Hematopoietic multipotent progenitor cell treated with erythropoietin and hydrocortisone succinate and interleukin-3 and kit ligand, for 6 days (in vitro differentiated cells): ENCODE data around the gene NBDY.

ENCODE experiments used
- DNase-seq: peaks from one replicate; pipeline ENCODE4 v3.0.0-alpha.2; 2015

NBDY gene

DNA sequence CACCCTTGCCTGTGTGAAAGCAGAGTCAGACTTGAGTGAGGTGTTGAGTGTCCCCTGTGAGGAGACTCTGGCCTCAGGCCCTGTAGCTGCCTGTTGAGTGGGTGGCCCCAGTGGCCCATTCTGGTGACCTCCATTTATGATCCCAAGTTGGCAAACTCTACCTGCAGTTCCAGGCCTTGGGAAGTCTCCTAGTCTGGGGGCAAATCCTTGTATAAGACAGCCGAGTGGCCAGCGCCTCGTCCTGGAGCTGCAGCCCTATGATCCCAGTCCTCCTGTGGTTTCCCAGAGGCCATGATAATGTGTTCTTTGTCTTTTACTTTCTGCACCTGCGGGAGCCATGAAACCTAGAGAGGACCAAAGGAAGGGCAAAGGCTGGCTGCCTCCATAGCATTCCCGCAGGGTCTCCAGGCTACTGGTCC, 58.7 kb downstream of the NBDY start:
- no peak for DNase-seq

DNA sequence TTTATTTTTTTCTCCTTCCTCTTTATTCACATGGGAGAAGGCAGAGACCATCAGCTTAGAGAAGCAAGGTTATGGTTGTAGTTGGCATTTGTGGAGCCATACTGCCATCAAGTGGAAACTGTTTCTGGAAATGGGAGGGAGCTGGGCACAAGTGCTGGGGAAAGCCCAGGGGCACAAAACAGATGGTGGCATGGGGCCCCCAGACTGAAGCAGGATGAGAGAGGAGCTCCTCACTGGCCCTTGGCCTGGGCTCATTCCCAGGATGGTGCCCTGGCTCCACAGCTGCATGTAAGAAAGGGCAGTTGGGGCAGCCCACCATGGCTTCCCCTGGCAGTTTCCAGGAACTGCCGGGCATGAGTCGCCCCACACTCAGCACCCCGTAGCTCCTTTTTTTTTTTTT, 59.2 kb downstream of the NBDY start:
- no peak for DNase-seq

DNA sequence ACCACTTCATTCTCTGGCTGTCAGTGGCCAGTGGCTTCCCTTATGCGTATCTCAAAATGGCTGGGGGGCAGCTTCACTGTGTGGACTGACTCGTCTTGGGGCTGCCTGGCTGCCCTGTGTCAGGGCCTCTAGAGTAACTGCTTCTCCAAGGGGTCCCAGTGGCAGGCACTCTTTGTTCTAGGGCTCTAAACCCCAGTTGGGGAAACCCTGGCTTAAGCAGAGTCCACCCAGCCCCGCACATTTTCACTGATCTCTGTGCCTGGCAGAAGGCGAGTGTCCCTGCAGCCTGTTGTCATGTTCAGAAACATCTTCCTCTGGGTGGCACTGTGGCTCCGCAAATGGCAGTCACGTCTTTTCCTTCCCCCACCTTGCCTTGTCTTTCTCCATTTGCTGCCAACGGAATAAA, 59.7 kb downstream of the NBDY start:
- DNase-seq: peak; percentile 71

DNA sequence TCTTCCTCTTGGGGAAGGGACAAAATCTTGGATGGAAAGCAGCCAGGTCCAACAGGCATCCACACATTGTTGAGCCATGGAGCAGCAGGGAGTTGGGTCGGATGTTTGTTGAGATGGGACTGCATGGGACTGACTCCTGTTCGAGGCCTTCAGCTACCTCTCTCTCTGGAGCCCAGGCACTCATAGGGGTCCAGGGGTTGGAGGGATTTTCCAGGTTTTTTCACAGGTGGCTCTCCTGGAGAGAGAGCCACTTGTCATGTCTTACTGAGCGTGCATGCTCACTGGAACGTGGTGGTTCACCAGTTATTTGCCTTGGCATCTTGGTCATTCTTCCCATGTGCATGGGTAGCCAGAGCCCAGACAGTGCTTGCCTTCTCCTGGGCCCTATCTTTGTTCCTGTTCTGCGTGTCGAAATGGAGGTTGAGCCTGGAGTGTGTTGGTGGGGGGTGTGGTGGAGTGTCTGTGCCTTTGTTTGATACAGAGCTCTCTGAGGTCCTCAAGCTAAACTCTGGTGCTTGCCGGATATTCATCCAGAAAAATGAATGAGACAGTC, 60.6 kb downstream of the NBDY start:
- no peak for DNase-seq

DNA sequence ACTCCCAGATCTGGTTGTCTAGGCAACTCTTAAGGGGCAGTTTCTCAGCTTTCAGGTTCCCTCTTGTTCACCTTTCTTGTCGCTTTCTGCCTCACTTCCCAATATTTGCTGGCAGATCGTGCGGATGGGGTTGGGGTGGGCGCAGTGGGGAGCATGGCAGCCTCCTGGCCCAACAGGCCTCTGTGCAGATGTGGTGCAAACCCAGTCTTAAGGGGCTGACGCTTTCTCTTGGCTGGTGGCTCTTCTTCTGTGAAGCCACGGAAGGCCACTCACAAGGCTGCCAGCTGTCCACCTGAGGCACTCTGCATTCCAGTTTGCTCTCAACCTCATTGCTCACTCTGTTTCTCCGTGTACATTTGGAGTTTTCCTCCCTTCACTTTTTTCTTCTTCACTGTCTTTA, 61.7 kb downstream of the NBDY start:
- DNase-seq: no peak

DNA sequence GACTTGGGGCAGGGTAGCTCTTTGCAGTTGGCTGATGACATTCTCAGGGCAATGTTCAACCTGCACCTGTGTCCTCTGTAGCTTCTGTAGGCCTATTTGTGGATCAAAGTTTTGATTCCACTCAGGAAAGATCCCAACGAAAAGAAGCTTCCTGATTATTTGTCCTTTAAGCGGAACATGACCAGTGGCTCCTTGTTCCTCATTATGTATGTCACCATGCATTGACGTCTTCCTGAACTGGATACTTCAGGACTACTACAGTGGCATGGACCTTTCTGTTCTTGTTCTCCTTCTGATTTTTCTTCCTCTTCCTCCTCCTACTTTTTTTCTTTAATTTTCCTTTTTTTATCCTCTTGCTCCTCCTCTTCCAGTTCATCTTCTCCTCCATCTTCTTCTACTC, 62.4 kb downstream of the NBDY start:
- no peak for DNase-seq

DNA sequence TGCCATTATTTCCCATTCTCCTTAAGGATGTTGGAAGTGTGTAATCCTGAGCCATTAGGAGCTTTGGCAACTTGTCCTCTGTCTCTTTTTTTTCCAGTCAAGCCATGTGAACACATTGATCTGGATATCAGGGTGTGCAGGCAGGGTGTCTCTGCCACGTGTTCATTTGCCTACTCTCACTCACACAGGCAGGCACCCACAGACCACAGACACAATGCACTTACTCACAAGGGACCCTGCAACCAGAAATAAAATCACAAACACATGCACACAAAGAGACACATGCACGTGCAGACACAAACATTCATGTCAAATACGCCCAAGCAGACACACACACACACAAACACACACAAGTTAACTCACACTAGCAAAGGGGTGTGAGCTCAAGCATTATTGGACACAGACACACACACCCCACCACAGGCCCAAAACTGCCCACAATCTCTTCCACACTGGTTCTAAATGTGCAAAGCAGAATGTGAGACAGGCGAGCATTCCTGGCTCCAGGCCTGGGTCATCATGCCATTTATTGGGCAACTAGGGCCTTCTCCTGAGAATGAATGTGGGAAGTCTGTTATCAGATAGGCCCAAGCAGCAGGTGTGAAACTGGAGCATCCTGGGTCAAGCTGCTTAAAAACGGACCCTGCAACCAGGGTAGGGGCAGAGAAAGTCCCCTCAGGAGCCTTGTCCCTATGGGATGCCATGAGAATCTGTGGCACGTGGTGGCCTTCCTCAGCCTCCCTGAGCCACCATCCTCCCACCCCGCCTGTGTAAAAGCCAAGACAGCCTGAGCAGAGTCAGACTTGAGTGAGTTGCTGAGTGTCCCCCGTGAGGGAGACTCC, 63.4 kb downstream of the NBDY start:
- DNase-seq: no peak

DNA sequence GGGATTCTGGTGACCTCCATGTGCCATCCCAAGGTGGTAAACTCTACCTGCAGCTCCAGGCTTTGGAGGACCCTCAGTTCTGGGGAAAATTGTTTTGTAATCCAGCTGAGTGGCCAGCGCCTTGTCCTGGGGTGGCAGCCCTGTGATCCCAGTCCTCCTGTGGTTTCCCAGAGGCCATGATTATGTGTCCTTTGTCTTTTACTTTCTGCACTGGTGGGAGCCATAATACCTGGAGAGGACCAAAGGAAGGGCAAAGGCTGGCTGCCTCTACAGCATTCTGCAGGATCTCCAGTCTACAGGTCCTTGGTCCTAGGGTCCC, 64.0 kb downstream of the NBDY start:
- DNase-seq: no peak

DNA sequence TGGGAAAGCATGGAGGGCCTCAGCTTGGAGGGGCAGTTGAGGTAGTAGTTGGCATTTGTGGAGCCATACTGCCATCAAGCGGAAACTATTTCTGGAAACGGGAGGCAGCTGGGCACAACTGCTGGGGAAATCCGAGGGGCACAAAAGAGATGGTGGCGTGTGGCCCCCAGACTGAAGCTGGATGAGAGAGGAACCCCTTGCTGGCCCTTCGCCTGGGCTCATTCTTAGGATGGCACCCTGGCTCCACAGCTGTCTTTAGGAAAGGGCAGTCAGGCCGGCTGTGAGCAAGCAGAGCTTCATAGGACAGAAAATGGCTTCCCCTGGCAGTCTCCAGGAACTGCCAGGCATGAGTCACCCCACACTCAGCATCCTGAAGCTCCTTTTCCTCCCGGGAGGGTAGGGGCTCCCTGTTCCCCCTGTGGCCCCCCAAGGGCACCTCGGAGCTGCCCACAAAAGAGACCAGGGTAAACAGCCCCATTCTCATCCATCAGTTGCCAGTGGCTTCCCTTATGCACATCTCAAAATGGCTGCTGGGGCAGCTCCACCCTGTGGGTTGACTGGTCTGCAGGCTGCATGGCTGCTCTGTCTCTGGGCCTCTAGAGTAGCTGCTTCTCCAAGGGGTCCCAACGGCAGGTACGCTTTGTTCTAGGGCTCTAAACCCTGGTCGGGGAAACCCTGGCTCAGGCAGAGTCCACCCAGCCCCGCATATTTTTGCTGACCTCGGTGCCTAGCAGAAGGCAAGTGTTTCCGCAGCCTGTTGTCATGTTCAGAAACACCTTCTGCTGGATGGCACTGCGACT, 64.7 kb downstream of the NBDY start:
- DNase-seq: no peak

DNA sequence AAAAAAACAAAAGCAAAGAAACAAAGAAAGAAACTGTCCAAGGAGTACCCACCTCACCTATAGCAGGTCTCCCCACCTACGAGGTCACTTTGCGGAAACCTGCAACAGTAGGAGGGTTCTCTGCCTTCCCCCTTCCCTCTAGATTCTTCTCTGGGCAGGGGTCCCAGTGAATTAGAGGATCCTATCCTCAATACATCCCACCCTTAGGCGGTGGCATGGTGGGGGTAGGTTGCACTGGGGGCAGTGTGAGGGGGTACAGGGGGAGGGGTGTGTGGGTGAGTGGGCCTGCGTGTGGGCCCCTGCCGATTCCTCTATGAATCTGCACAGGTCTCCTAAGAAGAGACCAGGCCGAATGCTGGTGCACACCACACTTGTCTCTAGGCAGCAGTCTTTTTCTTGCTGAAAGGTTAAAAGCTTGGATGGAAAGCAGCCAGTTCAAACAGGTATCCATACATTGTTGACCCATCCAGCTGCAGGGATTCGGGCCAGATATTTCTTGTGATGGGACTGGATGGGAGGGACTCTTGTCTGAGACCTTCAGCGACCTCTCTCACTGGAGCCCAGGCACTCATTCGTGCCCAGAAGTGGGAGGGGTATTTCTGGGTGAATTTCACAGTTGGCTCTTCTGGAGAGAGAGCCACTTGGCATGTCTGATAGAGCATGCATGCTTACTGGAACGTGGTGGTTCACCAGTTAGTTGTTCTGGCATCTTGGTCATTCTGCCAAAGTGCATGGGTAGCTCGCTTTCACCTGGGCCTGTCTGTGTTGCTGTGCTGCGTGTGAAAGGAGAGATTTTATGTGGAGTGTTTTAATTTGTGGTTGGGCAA, 65.6 kb downstream of the NBDY start:
- no peak for DNase-seq

DNA sequence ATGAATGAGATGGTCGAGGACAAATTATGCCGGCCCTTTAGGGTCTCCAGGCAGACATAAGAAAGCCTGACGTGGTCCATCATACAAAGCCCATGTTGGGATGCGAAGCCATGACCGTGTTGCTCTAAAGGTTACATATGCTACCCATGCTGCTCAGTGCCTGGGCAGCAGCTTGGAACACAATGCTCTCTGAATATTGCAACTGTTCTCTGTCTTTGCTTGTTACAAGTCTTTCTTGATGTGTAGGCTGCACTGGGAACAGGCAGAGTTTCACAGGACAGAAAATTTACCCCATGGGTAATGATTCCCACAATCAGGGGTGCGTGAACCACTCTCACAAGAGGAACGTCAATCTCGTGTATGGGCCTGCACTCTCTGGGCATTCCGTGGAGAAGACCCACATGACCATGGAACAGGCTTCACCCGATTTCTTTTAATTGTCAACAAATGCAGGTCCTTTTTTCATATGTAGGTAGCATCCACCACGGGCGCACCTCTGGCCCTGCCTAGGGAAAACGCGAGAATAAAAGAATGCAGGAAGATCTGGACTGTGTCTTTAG, 66.3 kb downstream of the NBDY start:
- DNase-seq: no peak

DNA sequence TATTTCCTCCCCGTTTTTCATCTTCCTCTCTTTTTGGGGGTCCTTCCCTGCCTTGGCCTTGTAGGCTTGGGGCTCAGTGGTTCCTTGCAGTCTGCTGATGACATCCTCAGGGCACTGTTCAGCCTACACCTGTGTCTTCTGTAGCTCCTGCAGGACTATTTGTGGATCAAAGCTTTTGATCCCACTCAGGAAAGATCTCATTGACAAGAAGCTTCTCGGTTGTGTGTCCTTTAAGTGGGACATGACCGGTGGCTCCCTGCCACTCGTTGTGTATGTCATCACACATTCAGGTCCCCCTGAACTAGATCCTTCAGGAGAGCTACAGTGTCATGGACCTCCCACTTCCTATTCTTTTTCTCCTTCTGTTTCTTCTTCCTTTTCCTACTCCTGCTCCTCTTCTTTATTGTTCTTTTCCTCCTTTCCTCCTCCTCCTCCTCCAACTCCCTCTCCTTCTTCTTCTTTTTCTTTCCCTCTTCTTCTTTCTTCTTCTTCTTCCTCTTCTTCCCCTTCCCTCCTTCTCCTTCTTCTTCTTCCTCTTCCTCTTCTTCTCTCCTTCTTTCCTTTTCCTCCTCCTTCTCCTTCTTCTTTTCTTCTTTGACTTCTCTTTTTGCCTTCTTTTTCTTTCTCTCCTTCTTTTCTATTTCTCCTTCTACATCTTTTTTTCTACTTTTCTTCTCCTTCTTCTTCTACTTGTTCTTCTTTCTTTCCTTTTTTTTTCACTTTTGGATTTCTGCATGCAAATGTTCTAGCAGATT, 67.8 kb downstream of the NBDY start:
- DNase-seq: no peak

DNA sequence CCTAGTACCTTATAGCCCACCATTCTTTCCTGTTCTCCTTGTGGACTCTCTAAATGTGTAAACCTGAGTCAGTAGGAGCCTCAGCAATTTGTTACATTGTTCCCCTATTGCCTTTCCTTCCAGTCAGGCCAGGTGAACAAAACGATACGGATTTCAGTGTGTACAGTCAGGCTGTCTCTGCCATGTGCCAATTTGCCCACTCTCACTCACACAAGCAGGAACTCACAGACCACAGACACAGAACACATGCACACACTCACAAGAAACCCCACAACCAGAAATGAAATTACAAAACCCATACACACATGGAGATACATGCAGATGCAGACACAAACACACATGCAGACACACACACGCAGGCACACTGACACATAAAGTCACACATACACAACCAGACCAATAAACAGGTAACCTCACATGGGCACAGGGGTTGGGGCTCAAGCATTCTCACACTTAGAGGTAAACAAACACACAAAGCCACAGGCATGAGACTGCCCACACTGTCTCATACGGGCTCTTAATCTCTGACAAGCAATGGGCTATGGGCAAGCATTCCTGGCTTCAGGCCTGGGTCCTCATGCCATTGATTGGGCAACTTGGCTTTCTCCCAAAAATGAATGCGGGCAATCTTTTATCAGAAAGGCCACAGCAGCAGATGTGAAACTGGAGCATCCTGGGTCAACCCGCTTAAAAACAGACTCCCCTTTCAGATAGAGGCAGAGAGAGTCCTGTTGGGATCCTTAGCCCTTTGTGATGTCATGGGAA, 68.7 kb downstream of the NBDY start:
- DNase-seq: peak; percentile 91

DNA sequence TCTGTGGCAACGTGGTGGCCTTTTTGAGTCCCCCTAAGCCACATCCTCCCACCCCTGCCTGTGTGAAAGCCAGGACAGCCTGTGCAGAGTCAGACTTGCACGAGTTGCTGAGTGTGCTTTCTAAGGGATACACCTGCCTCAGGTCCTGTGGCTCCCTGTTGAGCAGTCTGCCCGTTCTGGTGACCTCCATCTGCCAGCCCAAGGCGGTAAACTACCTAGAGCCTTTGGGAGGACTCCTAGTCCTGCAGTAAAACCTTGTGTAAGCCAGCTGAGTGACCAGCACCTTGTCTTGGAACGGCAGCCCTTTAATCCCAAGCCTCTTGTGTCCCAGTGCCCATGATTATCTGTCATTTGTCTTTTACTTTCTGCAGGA, 69.3 kb downstream of the NBDY start:
- DNase-seq: no peak

DNA sequence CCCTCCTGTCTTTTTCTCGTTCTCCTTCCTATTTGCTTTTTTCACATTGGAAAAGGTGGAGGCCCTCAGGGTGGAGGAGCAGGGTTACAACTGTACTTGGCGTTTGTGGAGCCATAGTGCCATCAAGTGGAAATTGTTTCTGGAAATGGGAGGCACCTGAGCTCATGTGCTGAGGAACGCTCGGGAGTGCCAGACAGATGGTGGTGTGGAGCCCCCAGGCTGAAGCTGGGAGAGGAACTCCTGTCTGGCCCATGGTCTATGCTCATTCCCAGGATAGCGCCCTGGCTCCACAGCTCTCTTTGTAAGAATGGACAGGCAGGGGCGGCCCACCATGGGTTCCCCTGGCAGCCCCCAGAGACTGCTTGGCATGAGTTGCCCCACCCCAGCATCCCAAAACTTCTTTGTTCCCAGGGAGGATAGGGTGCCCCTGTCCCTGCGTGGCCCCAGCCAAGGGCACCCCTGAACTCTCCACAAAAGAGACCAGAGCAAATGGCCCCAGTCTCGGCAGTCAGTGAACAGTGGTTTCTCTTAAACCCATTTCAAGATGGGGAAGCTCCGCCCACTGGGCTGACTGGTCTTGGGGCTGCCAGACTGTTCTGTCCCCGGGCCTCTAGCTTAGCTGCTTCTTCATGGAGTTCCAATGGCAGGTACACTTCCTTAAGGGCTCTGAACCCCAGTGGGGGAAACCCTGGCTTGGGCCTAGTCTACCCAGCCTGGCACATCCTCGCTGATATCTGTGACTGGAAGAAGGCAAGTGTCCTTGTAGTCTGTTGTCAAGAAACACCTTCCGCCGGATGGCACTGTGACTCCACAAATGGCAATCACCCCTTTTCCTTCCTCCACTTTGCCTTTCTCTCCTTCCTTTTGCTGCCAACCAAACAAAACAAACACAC, 70.1 kb downstream of the NBDY start:
- DNase-seq: no peak

DNA sequence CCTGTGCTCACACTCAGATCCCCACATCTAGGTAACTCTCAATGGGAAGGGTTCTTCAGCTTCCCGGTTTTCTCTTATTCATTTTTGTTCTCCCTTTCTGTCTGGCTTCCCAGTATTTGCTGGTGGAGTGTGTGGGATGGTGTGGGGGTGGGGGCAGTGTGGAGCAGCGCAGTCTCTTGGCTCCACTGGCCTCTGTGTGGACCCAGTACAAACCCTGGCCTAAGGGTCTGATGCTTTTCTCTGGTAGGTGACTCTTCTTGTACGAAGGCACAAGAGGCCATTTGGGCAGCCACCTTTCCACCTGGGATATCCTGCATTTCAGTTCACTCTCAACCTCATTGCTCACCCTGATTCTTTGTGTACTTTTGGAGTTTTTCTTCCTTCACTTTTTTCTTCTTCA, 71.3 kb downstream of the NBDY start:
- no peak for DNase-seq

DNA sequence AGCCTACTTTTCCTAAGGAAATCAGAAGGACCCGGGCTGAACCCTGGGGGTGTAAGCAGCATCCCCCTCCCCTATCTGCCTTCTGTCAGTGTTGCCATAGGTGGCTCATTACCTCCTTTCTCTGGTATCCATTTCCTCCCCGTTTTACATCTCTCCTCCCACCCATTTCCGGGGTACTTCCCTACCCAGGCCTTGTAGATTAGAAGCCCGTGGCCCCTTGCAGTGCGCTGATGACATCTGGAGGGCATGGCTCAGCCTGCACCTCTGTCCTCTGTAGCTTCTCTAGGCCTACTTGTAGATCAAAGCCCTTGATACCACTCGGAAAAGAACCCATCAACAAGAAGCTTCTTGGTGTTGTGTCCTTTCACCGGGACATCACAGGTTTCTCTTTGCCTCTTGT, 71.8 kb downstream of the NBDY start:
- DNase-seq: peak; percentile 58

DNA sequence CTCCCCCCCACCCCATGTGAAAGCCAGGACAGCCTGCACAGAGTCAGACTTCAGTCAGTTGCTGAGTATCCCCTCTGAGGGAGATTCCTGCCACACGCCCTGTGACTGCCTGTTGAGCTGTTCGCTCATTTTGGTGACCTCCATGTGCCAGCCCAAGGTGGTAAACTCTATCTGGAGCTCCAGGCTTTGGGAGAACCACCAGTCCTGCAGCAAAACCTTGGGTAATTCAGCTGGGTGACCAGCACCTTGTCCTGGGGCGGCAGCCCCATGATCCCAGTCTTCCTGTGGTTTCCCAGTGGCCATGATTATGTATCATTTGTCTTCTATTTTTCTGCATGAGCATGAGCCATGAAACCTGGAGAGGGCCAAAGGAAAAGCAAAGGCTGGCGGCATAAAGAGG, 73.4 kb downstream of the NBDY start:
- DNase-seq: no peak

DNA sequence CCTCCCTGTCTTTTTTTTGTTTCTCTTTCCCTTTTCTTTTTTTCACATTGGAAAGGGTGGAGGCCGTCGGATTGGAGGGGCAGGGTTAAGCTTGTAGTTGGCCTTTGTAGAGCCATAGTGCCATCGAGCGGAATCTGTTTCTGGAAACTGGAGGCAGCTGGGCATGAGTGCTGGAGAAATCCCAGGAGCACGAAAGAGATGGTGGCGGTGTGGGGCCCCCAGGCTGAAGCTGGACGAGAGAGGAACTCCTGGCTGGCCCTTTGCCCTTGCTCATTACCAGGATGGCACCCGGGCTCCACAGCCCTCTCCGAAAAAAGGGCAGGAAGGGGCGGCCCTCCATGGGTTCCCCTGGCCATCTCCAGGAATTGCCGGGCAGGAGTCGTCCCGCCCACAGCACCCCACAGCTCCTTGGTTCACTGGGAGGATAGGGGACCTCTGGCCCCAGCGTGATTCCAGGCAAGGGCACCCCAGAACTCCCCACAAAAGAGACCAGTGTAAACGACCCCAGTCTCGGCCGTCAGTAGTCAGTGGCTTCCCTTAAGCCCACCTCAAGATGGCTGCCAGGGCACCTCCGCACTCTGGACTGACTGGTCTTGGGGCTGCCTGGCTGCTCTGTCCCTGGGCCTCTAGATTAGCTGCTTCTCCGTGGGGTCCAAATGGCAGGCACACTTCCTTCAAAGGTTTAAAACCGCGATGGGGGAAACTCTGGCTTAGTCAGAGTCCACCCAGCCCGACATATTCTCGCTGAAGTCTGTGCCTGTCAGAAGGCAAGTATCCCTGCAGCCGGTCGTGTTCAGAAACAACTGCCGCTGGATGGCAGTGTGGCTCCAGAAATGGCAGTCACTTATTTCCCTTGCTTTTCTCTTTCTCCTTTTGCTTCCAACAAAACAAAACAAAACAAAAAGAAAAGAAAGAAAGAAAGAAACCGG, 74.1 kb downstream of the NBDY start:
- DNase-seq: peak; percentile 73
